ENCODE measurements around the gene OR52A5.

GRCh38 chr11:5123802-5124521 is 14.2 kb downstream of the OR52A5 start:
- TF ChIP-seq, protein P1, sequence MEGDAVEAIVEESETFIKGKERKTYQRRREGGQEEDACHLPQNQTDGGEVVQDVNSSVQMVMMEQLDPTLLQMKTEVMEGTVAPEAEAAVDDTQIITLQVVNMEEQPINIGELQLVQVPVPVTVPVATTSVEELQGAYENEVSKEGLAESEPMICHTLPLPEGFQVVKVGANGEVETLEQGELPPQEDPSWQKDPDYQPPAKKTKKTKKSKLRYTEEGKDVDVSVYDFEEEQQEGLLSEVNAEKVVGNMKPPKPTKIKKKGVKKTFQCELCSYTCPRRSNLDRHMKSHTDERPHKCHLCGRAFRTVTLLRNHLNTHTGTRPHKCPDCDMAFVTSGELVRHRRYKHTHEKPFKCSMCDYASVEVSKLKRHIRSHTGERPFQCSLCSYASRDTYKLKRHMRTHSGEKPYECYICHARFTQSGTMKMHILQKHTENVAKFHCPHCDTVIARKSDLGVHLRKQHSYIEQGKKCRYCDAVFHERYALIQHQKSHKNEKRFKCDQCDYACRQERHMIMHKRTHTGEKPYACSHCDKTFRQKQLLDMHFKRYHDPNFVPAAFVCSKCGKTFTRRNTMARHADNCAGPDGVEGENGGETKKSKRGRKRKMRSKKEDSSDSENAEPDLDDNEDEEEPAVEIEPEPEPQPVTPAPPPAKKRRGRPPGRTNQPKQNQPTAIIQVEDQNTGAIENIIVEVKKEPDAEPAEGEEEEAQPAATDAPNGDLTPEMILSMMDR (IDR thresholded peaks at IDR 0.05): peak; percentile 54 to 72 (median 66)
- TF ChIP-seq EP300 (IDR thresholded peaks at IDR 0.05): no peak
- TF ChIP-seq POLR2A (IDR thresholded peaks at IDR 0.05): no peak
